ENCODE data around the gene CHM.
"Not testable (repeated sequence)": the region's sequence is repeated elsewhere in the genome, so short reads cannot be mapped to it uniquely, and the experiment has no call there.

The CHM gene

GRCh38 chrX:85995641-85996040, 51.7 kb downstream of the CHM start:
- DNase-seq (ENCODE audit: low read depth) = no peak

- DNase-seq (ENCODE audit: low read depth) = no peak
These were observed 52.6 kb downstream of the CHM start for GRCh38 chrX:85994797-85995196.

- no peak for DNase-seq (ENCODE audit: low read depth)
These were observed 53.1 kb downstream of the CHM start for GRCh38 chrX:85994228-85994627.

GRCh38 chrX:85993539-85994197, 53.7 kb downstream of the CHM start:
- DNase-seq (ENCODE audit: low read depth) = no peak

- no peak for DNase-seq (ENCODE audit: low read depth)
These were observed 54.5 kb downstream of the CHM start for GRCh38 chrX:85992811-85993229.

- no peak for DNase-seq (ENCODE audit: low read depth)
These were observed 59.0 kb downstream of the CHM start for GRCh38 chrX:85988353-85988752.

- no peak for DNase-seq (ENCODE audit: low read depth)
These were observed 67.1 kb downstream of the CHM start for GRCh38 chrX:85980286-85980685.

- DNase-seq (ENCODE audit: low read depth) = no peak
These were observed 70.1 kb downstream of the CHM start for GRCh38 chrX:85977218-85977617.

GRCh38 chrX:85972351-85972750, 75.0 kb downstream of the CHM start:
- not testable (repeated sequence) for DNase-seq (ENCODE audit: low read depth)

GRCh38 chrX:85964744-85965143, 82.6 kb downstream of the CHM start:
- DNase-seq (ENCODE audit: low read depth) = no peak

GRCh38 chrX:85963736-85964135, 83.6 kb downstream of the CHM start:
- no peak for DNase-seq (ENCODE audit: low read depth)

GRCh38 chrX:85955510-85955909, 91.8 kb downstream of the CHM start:
- no peak for DNase-seq (ENCODE audit: low read depth)

GRCh38 chrX:85944751-85945150, 102.6 kb downstream of the CHM start:
- DNase-seq (ENCODE audit: low read depth) = not testable (repeated sequence)

GRCh38 chrX:85941275-85941674, 106.1 kb downstream of the CHM start:
- DNase-seq (ENCODE audit: low read depth) = no peak

GRCh38 chrX:85939942-85940341, 107.4 kb downstream of the CHM start:
- not testable (repeated sequence) for DNase-seq (ENCODE audit: low read depth)

- DNase-seq (ENCODE audit: low read depth) = not testable (repeated sequence)
These were observed 113.0 kb downstream of the CHM start for GRCh38 chrX:85934399-85934798.

GRCh38 chrX:85930099-85930498, 117.3 kb downstream of the CHM start:
- DNase-seq (ENCODE audit: low read depth) = no peak

GRCh38 chrX:85928606-85929005, 118.8 kb downstream of the CHM start:
- no peak for DNase-seq (ENCODE audit: low read depth)

GRCh38 chrX:85927740-85928139, 119.6 kb downstream of the CHM start:
- no peak for DNase-seq (ENCODE audit: low read depth)

GRCh38 chrX:85922821-85923220, 124.5 kb downstream of the CHM start:
- no peak for DNase-seq (ENCODE audit: low read depth)

- DNase-seq (ENCODE audit: low read depth) = not testable (repeated sequence)
These were observed 130.6 kb downstream of the CHM start for GRCh38 chrX:85916656-85917280.

GRCh38 chrX:85914431-85914830, 132.9 kb downstream of the CHM start:
- DNase-seq (ENCODE audit: low read depth) = no peak

- DNase-seq (ENCODE audit: low read depth) = no peak
These were observed 140.0 kb downstream of the CHM start for GRCh38 chrX:85907316-85907715.

- DNase-seq (ENCODE audit: low read depth) = no peak
These were observed 141.0 kb downstream of the CHM start for GRCh38 chrX:85906399-85906798.
